Measurements from ENCODE around the gene SPIB. TPM values are rescaled to one million over a fixed set of nuclear protein-coding genes. Genes with fewer than 3 reads are reported as not detected.

SPIB gene
- total and polyA plus RNA-seq, 4 donors: 0.09 to 5.0 (median 0.36) TPM

DNA sequence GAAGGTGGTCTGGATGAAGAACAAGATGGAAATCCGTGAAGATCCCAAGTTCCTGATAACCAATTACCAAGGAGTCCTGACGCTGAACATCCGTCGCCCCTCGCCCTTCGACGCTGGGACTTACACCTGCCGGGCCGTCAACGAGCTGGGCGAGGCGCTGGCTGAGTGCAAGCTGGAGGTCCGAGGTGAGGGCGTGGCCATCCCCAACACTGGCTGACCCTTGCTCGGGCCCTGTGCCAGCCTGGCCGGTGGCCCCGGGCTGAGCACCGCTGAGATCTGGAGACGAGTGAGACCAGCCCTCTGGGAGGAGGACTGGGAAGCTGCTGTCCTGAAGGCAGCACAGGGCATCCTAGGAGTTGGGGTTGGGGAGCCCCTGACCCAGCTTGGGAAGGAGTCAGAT is 45.6 kb downstream of the SPIB start:
- H3K4me3 ChIP-seq (ENCODE audit: low read depth in 1 of 3, low read length in 3 of 3): no peak overlapping the region
- H3K9ac ChIP-seq (ENCODE audit: low read depth in 1 of 2, low read length in 2 of 2): no peak overlapping the region
- no peak for DNase-seq (ENCODE audit: low spot score)
- no peak overlapping the region for H3K27ac ChIP-seq (ENCODE audit: low read depth in 1 of 2, low read length in 2 of 2)
- H3K4me1 ChIP-seq (ENCODE audit: control insufficient read depth in 4 of 4, insufficient read depth in 4 of 4, low read length in 3 of 4): no peaks in the 10 kb centered on the region
- H3K27me3 ChIP-seq (ENCODE audit: control insufficient read depth in 4 of 4, insufficient read depth in 4 of 4, low read length in 3 of 4): no peaks in the 10 kb centered on the region
- TF ChIP-seq TAF1 (conservative IDR thresholded peaks at IDR 0.05): no peak
- no peak for TF ChIP-seq NR2F2 (IDR thresholded peaks at IDR 0.05)
- TF ChIP-seq GABPA (IDR thresholded peaks at IDR 0.05 in 1 of 2, conservative IDR thresholded peaks at IDR 0.05 in 1 of 2): no peak
- TF ChIP-seq, protein P1, sequence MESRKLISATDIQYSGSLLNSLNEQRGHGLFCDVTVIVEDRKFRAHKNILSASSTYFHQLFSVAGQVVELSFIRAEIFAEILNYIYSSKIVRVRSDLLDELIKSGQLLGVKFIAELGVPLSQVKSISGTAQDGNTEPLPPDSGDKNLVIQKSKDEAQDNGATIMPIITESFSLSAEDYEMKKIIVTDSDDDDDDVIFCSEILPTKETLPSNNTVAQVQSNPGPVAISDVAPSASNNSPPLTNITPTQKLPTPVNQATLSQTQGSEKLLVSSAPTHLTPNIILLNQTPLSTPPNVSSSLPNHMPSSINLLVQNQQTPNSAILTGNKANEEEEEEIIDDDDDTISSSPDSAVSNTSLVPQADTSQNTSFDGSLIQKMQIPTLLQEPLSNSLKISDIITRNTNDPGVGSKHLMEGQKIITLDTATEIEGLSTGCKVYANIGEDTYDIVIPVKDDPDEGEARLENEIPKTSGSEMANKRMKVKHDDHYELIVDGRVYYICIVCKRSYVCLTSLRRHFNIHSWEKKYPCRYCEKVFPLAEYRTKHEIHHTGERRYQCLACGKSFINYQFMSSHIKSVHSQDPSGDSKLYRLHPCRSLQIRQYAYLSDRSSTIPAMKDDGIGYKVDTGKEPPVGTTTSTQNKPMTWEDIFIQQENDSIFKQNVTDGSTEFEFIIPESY (IDR thresholded peaks at IDR 0.05): no peak
- TF ChIP-seq, protein P2, sequence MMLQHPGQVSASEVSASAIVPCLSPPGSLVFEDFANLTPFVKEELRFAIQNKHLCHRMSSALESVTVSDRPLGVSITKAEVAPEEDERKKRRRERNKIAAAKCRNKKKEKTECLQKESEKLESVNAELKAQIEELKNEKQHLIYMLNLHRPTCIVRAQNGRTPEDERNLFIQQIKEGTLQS (IDR thresholded peaks at IDR 0.05): no peak
- no peak for TF ChIP-seq FOXA2 (IDR thresholded peaks at IDR 0.05)
- TF ChIP-seq HNF4G (IDR thresholded peaks at IDR 0.05): no peak
- TF ChIP-seq, protein P3, sequence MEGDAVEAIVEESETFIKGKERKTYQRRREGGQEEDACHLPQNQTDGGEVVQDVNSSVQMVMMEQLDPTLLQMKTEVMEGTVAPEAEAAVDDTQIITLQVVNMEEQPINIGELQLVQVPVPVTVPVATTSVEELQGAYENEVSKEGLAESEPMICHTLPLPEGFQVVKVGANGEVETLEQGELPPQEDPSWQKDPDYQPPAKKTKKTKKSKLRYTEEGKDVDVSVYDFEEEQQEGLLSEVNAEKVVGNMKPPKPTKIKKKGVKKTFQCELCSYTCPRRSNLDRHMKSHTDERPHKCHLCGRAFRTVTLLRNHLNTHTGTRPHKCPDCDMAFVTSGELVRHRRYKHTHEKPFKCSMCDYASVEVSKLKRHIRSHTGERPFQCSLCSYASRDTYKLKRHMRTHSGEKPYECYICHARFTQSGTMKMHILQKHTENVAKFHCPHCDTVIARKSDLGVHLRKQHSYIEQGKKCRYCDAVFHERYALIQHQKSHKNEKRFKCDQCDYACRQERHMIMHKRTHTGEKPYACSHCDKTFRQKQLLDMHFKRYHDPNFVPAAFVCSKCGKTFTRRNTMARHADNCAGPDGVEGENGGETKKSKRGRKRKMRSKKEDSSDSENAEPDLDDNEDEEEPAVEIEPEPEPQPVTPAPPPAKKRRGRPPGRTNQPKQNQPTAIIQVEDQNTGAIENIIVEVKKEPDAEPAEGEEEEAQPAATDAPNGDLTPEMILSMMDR (IDR thresholded peaks at IDR 0.05; ENCODE audit: low read depth, low read length, missing input control): no peak
- TF ChIP-seq RAD21 (IDR thresholded peaks at IDR 0.05): no peak
- no peak for TF ChIP-seq JUND (IDR thresholded peaks at IDR 0.05)
- no peak for TF ChIP-seq YY1 (IDR thresholded peaks at IDR 0.05)
- TF ChIP-seq EGR1 (IDR thresholded peaks at IDR 0.05; ENCODE audit: low read depth in 2 of 2): no peak
- H3K9me3 ChIP-seq (ENCODE audit: control insufficient read depth in 4 of 4, low read length in 3 of 4): no peaks in the 10 kb centered on the region
- 69% methylated on average over 19 of the region's 19 CpGs for WGBS
- H3K36me3 ChIP-seq (ENCODE audit: control insufficient read depth in 4 of 4, insufficient read depth in 3 of 4, low read depth in 1 of 4, low read length in 3 of 4): no peaks in the 10 kb centered on the region

DNA sequence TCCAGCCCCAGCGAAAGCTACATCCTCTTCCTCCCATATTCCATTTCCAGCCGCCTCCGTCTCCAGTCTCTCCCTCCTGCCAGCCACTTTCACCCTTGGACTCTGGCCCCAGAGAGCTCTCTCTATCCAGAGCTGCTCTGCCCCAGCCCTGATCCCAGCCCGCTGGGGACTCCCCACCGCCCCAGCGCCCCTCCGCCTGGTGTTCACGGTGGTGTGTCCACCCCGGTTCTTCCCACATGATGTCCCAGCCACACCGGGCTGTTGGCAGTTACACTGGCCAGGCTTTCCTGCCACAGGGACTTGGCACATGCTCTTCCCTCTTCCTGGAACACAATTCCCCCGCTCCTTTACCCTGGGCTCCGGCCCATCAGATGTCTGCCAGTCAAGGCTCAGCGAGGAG is 46.3 kb downstream of the SPIB start:
- TF ChIP-seq FOXA1 (IDR thresholded peaks at IDR 0.05) (no peak), NR2F2 (IDR thresholded peaks at IDR 0.05) (no peak), HNF4A (conservative IDR thresholded peaks at IDR 0.05) (peak in 1 of 2 donors; percentile 32), RXRA (IDR thresholded peaks at IDR 0.05) (no peak), EGR1 (IDR thresholded peaks at IDR 0.05; ENCODE audit: low read depth in 2 of 2) (no peak), TAF1 (conservative IDR thresholded peaks at IDR 0.05) (no peak), YY1 (IDR thresholded peaks at IDR 0.05) (no peak), JUND (IDR thresholded peaks at IDR 0.05) (no peak), SP1 (IDR thresholded peaks at IDR 0.05) (peak; percentile 14)
- TF ChIP-seq, protein P4, sequence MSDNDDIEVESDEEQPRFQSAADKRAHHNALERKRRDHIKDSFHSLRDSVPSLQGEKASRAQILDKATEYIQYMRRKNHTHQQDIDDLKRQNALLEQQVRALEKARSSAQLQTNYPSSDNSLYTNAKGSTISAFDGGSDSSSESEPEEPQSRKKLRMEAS (IDR thresholded peaks at IDR 0.05): no peak
- H3K4me3 ChIP-seq (ENCODE audit: low read depth in 1 of 3, low read length in 3 of 3): no peak overlapping the region
- 46% methylated on average over 13 of the region's 13 CpGs for WGBS

More for the DNA sequence above, 46.3 kb downstream of the SPIB start:
- Histone ChIP-seq H3K36me3 (ENCODE audit: control insufficient read depth in 4 of 4, insufficient read depth in 3 of 4, low read depth in 1 of 4, low read length in 3 of 4) (no peaks in the 10 kb centered on the region), H3K27me3 (ENCODE audit: control insufficient read depth in 4 of 4, insufficient read depth in 4 of 4, low read length in 3 of 4) (no peaks in the 10 kb centered on the region), H3K9me3 (ENCODE audit: control insufficient read depth in 4 of 4, low read length in 3 of 4) (no peaks in the 10 kb centered on the region), H3K9ac (ENCODE audit: low read depth in 1 of 2, low read length in 2 of 2) (no peak overlapping the region), H3K4me1 (ENCODE audit: control insufficient read depth in 4 of 4, insufficient read depth in 4 of 4, low read length in 3 of 4) (no peaks in the 10 kb centered on the region), H3K27ac (ENCODE audit: low read depth in 1 of 2, low read length in 2 of 2) (no peak overlapping the region)
- no peak for DNase-seq (ENCODE audit: low spot score)

Data from liver (tissue), 9 donors.